ENCODE results near the gene SNAPC5.
"Not testable (repeated sequence)": the region's sequence is repeated elsewhere in the genome, so short reads cannot be mapped to it uniquely, and the experiment has no call there.

Gene SNAPC5

DNA sequence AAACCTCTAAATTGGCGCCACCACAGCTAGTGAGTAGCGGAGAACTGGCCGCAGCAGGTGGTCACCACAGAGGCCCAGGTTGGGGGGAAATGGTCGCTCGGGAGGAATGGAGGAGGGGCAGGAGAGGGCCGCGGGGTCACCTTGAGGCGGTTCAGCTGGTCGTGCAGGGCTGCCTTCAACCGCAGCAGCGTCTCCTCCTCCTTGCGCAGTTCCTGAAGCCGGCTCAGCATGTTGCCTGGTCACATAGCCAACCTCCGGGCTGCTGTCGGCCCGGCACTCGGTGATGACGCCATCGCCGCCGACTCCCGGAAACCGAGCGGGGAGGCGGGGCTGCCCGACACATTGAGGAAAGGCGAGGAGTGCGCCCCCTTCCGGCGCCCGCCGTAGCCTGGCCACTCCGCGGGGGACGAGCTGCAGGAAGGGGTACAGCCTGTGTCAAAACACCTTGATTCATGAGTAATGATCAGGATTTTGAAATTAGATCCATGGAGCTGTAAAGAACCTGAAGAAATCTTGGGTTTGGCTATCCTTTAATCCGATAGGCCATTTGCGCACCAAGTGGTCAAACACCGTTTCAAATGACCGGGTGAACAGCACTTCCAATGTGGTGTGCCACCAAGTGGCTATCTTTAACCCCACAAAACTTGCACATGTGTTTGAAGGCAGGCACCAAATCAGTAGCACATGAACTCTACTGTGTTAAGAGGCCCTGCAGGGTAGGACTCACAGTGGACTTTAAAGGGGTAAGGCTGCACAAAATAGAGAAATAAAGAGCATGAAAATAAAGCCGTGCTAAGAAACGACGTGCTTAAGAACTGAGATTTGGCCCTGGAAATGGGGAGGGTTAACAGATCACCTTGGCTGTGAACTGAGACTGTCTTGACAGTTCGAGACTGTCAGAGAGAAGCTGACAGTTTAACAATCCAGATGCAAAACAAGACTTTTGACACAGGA, at the start of gene SNAPC5:
SNAPC5 (minus strand) TSS at position 261 of the 954 bp plus-strand sequence; CDS start at position 230, 31 bp downstream.
- peak; percentile 95 for DNase-seq

GRCh38 chr15:66545255-66545654, 47.7 kb upstream of the SNAPC5 start:
- DNase-seq, result no peak

DNA sequence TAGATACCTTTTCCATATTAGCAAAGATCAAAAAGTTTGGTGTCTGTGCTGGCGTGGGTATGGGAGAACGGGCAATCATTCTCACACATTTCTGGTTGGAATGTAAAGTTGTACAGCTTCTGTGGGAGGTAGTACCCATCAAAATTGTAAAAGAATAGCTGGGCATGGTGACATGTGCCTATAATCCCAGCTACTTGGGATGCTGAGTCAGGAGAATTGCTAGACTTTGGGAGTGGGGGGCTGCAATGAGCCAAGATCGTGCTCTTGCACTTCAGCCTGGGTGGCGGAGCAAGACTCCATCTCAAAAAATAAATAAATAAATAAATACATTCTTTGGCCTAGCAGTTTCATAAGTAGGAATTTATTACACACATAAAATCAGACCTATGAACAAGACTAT, 45.3 kb upstream of the SNAPC5 start:
- DNase-seq, result no peak

- DNase-seq, result no peak
These were observed 37.5 kb upstream of the SNAPC5 start for GRCh38 chr15:66535056-66535455.

GRCh38 chr15:66524838-66525237, 27.3 kb upstream of the SNAPC5 start:
- DNase-seq, result no peak

- no peak for DNase-seq
These were observed 26.4 kb upstream of the SNAPC5 start for GRCh38 chr15:66523926-66524325.

DNA sequence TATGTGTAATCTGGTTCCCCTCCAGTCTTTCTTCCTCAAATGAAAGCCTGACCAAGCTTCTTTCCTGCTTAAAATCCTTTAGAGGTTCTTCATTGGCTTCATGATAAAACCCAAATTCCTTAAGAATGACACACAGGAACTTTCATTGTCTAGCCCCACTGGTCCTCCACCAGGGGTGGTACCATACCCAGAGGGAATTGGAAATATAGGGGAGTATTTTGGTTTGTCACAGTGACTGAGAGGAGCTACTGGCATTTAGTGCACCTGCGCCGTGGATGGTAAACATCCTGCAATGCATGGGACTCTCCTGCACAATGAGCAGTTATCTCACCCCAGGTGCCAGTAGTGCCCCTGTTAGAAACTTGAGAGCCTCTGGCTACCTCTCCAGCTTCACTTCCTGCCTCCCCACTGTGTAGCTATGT, 18.4 kb upstream of the SNAPC5 start:
- DNase-seq, result no peak

DNA sequence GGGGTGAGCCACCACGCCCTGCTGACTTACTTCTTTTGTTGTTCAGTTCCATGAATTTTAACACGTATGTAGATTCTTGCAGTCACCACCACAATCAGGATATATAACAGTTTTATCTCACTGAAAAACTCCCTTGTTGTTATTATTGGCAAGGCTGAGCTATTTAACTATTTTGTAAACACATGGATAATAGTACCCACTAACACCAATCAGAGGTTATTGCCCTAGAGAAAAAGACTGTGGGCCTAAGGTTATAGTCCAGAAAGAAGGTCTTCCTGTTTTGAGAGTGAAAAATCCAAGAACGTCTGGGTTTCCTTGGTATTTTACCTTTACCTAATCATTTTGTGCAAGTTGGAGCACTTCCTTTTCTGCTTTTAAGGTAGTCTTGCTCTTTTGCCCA, 17.0 kb upstream of the SNAPC5 start:
- no peak for DNase-seq

DNA sequence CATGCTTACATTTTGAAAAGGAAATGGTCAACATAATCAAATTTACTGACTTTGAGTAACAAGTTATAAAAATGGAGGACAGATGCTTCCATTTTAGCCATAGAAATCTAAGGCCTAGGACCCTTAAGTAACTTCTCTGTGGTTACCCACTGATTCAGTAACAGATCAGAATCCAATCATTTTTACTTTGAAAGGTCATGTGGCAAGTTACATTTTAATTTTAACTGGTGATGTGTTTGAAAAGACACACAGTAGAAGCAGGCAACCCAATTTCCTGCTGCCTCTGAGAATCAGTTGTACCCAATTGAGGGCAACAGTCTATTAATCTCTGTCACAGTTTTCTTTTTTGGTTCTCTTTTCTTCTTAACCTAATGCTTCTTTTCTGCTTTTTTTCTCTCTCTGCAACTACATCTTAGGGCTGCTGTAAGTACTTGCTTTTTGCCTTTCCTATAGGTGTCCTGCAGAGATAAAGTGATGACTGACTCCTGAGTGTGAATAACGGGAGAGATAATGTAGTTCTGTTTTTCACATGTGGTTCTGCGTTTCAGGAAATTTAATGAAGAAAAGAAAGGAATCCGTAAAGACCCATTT, 10.8 kb upstream of the SNAPC5 start:
- no peak for DNase-seq

- DNase-seq, result no peak
These were observed 8.3 kb upstream of the SNAPC5 start for GRCh38 chr15:66505818-66506217.

- no peak for DNase-seq
These were observed 7.9 kb upstream of the SNAPC5 start for GRCh38 chr15:66505430-66505811.

GRCh38 chr15:66504563-66505429, 7.2 kb upstream of the SNAPC5 start, which contains the start of the genes RPL4 and ZWILCH:
Gene RPL4, minus strand, starts transcription at chr15:66504855. Its CDS starts 65 bp downstream, at chr15:66504790.
Gene ZWILCH, plus strand, starts transcription at chr15:66505326. Its CDS starts 13 bp downstream, at chr15:66505339.
- peak; percentile 69 for DNase-seq

- no peak for DNase-seq
These were observed 6.4 kb upstream of the SNAPC5 start for GRCh38 chr15:66503780-66504562.

DNA sequence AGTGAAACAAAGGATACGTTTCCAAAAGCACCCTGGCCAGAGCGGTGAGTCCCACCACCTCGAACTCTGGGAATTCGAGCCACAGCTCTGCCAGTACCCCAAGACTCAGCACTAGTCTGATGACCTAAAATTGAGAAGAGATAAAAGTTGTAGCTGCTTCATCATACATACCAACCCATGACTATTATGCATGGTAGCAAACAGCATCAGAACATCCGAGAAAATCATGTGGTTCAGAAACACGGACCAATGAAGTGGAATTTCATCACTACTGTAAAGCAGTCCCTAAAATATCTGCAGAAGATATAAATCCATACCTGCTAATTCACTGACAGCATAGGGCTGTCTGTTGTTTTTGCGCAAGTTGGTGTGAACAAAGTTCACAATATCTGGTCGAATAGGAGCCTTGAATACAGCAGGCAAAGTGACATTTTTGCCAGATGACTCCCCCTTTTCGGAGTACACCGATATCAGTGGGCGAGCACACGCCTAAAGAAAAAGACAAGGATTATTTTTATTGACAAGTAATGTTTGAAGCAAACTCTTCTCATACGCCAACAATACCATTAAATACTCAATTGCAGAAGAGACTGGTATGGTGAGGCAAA, 5.6 kb upstream of the SNAPC5 start:
- not testable (repeated sequence) for DNase-seq

DNA sequence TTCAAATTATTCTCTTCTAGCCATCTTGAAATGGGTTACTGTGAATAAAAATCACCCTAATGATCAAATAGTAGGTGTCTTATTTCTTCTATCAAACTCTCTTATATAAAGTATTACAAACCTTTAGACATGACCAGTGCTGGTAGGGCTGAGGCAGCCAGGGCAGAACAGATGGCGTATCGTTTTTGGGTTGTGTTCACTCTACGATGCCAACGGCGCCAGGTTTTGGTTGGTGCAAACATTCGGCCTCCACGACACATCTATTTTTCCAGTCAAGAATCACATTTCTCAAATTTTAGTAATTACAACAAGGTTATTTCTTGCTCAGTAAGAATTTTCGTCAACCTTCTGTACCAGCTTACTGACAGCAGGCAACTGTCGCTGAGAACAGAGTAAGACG, 4.9 kb upstream of the SNAPC5 start:
- no peak for DNase-seq

DNA sequence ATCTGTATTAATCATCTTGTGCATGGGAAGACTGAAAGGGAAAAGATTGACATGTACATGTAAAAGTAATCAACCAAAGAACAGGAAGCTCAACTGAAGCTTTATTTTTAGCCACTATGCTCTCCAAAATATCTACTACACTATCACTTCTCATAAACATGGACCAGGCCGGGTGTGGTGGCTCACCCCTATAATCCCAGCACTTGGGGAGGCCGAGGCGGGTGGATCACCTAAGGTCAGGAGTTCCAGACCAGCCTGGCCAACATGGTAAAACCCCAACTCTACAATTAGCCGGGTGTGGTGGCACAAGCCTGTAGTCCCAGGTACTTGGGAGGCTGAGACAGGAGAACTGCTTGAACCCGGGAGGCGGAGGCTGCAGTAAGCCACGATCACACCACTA, 2.8 kb upstream of the SNAPC5 start:
- DNase-seq, result not testable (repeated sequence)

- DNase-seq, result no peak
These were observed 1.2 kb upstream of the SNAPC5 start for GRCh38 chr15:66498501-66499386.

GRCh38 chr15:66496951-66497501, 536 bp downstream of the SNAPC5 start:
- no peak for DNase-seq

GRCh38 chr15:66494262-66494661, 3.3 kb downstream of the SNAPC5 start:
- no peak for DNase-seq

- no peak for DNase-seq
These were observed 5.7 kb downstream of the SNAPC5 start for GRCh38 chr15:66491846-66492245.
